OCI-LY1 (cell line): ENCODE data around the gene RAD23B.

Source experiments
- EZH2 ChIP-seq: fragments of 200-600 bp; sonication (generic), shearing (Covaris generic); IDR thresholded peaks from 2 replicates; pipeline ENCODE4 v1.8.0; 2017; ENCODE audit warnings: borderline replicate concordance, mixed run types, mild to moderate bottlenecking, antibody characterized with exemption, low read length, moderate library complexity, mixed read lengths
- TF ChIP-seq, protein P1 (sequence below): fragments of 200-600 bp; sonication (generic), shearing (Covaris generic); IDR thresholded peaks from 2 replicates; pipeline ENCODE4 v1.5.1; 2017; ENCODE audit warnings: mild to moderate bottlenecking, antibody characterized with exemption, low read length, moderate library complexity, mixed read lengths

DNA sequence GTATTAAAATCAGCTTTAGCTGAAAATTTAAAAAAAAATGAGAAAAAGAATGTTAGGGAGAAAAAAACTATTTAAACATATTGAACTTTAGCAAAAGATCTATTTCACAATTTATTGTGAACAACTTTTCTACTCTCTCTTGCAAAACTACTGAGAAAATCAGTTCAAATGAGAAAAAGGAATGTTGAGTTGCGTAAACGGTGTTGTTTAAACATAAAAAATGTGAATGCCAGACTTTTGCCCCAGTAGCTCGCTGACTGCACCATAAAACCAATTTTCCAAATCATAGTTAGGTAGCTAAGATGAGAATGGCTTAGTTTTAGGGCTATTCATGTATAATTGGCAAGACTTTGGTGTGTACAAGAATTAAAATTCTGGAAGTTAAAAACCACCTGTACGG, 13.4 kb upstream of the RAD23B start:
- TF ChIP-seq, protein P1, sequence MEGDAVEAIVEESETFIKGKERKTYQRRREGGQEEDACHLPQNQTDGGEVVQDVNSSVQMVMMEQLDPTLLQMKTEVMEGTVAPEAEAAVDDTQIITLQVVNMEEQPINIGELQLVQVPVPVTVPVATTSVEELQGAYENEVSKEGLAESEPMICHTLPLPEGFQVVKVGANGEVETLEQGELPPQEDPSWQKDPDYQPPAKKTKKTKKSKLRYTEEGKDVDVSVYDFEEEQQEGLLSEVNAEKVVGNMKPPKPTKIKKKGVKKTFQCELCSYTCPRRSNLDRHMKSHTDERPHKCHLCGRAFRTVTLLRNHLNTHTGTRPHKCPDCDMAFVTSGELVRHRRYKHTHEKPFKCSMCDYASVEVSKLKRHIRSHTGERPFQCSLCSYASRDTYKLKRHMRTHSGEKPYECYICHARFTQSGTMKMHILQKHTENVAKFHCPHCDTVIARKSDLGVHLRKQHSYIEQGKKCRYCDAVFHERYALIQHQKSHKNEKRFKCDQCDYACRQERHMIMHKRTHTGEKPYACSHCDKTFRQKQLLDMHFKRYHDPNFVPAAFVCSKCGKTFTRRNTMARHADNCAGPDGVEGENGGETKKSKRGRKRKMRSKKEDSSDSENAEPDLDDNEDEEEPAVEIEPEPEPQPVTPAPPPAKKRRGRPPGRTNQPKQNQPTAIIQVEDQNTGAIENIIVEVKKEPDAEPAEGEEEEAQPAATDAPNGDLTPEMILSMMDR: no peak
- no peak for TF ChIP-seq EZH2
